Nephron (organoid): ENCODE measurements around the gene GOLGA6L10.
"Not testable (repeated sequence)": the region's sequence is repeated elsewhere in the genome, so short reads cannot be mapped to it uniquely, and the experiment has no call there.

ENCODE experiments used
- H3K27ac Mint-ChIP-seq, 3 experiments: 2 replicates each; pipeline ENCODE4 v1.8.0; 2020; ENCODE audit warnings: mixed read lengths in 3 of 3, mild to moderate bottlenecking in 2 of 3, moderate library complexity in 1 of 3
- H3K27me3 Mint-ChIP-seq: 2 replicates; pipeline ENCODE4 v1.8.0; 2021; ENCODE audit warnings: low read depth, mild to moderate bottlenecking, moderate library complexity, mixed read lengths
- H3K36me3 Mint-ChIP-seq: 2 replicates; pipeline ENCODE4 v1.8.0; 2020; ENCODE audit warnings: low read depth, mixed read lengths
- H3K4me1 Mint-ChIP-seq: 2 replicates; pipeline ENCODE4 v1.8.0; 2020; ENCODE audit warnings: mixed read lengths
- H3K4me3 Mint-ChIP-seq, 3 experiments: 2 replicates each; pipeline ENCODE4 v1.8.0; 2020; ENCODE audit warnings: mild to moderate bottlenecking in 3 of 3, mixed read lengths in 3 of 3, moderate library complexity in 2 of 3
- H3K9me3 Mint-ChIP-seq: 2 replicates; pipeline ENCODE4 v1.8.0; 2020; ENCODE audit warnings: mixed read lengths
- CTCF ChIP-seq, 3 experiments: fragments of 200-600 bp; sonication (generic); IDR thresholded peaks; one replicate each; pipeline ENCODE4 v1.5.0; 2021; ENCODE audit warnings: antibody characterized with exemption in 3 of 3; ENCODE audit not compliant: unreplicated experiment in 3 of 3

GOLGA6L10 gene

GRCh38 chr15:82303956-82304777 is 45.1 kb downstream of the GOLGA6L10 start:
- no peaks in the 10 kb centered on the region for H3K9me3 Mint-ChIP-seq
- no peak overlapping the region for H3K4me3 Mint-ChIP-seq
- H3K4me1 Mint-ChIP-seq, result no peaks in the 10 kb centered on the region
- peaks cover 14% of the 10 kb centered on the region for H3K27me3 Mint-ChIP-seq
- H3K36me3 Mint-ChIP-seq, result no peaks in the 10 kb centered on the region
- no peak overlapping the region for H3K27ac Mint-ChIP-seq
- no peak for TF ChIP-seq CTCF (IDR thresholded peaks at IDR 0.05; ENCODE audit: unreplicated experiment in 3 of 3)

GRCh38 chr15:82301296-82302016 is 47.8 kb downstream of the GOLGA6L10 start:
- no peaks in the 10 kb centered on the region for H3K9me3 Mint-ChIP-seq
- TF ChIP-seq CTCF (IDR thresholded peaks at IDR 0.05; ENCODE audit: unreplicated experiment in 3 of 3), result no peak
- no peaks in the 10 kb centered on the region for H3K36me3 Mint-ChIP-seq
- peaks cover 10% of the 10 kb centered on the region for H3K27me3 Mint-ChIP-seq
- no peaks in the 10 kb centered on the region for H3K4me1 Mint-ChIP-seq
- H3K27ac Mint-ChIP-seq, result no peak overlapping the region
- H3K4me3 Mint-ChIP-seq, result no peak overlapping the region

GRCh38 chr15:82300883-82301282 is 48.4 kb downstream of the GOLGA6L10 start:
- no peaks in the 10 kb centered on the region for H3K4me1 Mint-ChIP-seq
- H3K4me3 Mint-ChIP-seq, result no peak overlapping the region
- TF ChIP-seq CTCF (IDR thresholded peaks at IDR 0.05; ENCODE audit: unreplicated experiment in 3 of 3), result no peak
- peaks cover 10% of the 10 kb centered on the region for H3K27me3 Mint-ChIP-seq
- no peaks in the 10 kb centered on the region for H3K9me3 Mint-ChIP-seq
- H3K27ac Mint-ChIP-seq, result no peak overlapping the region
- H3K36me3 Mint-ChIP-seq, result no peaks in the 10 kb centered on the region

- peaks cover 10% of the 10 kb centered on the region for H3K27me3 Mint-ChIP-seq
- not testable (repeated sequence) for H3K36me3 Mint-ChIP-seq, H3K4me3 Mint-ChIP-seq, H3K9me3 Mint-ChIP-seq, H3K4me1 Mint-ChIP-seq, H3K27ac Mint-ChIP-seq
Observed at GRCh38 chr15:82300326-82300725, 48.9 kb downstream of the GOLGA6L10 start.

GRCh38 chr15:82299511-82299914 is 49.8 kb downstream of the GOLGA6L10 start:
- H3K27me3 Mint-ChIP-seq, result peaks cover 10% of the 10 kb centered on the region
- not testable (repeated sequence) for H3K4me1 Mint-ChIP-seq, H3K4me3 Mint-ChIP-seq, H3K36me3 Mint-ChIP-seq, H3K9me3 Mint-ChIP-seq, H3K27ac Mint-ChIP-seq

GRCh38 chr15:82298520-82298919 is 50.8 kb downstream of the GOLGA6L10 start:
- no peaks in the 10 kb centered on the region for H3K4me1 Mint-ChIP-seq

More at GRCh38 chr15:82298520-82298919, 50.8 kb downstream of the GOLGA6L10 start:
- Mint-ChIP-seq H3K9me3 (no peaks in the 10 kb centered on the region), H3K36me3 (no peaks in the 10 kb centered on the region), H3K4me3 (no peak overlapping the region), H3K27ac (no peak overlapping the region), H3K27me3 (peaks cover 14% of the 10 kb centered on the region)
- TF ChIP-seq CTCF (IDR thresholded peaks at IDR 0.05; ENCODE audit: unreplicated experiment in 3 of 3), result no peak
